GM18526 (cell line): Measurements from ENCODE around the gene OR2Z1.

Experiments used
- POLR2A ChIP-seq: IDR thresholded peaks from 3 replicates; pipeline ENCODE4 v1.6.1; 2011; ENCODE audit not compliant: insufficient read length; ENCODE audit errors: extremely low read depth

OR2Z1 gene

DNA sequence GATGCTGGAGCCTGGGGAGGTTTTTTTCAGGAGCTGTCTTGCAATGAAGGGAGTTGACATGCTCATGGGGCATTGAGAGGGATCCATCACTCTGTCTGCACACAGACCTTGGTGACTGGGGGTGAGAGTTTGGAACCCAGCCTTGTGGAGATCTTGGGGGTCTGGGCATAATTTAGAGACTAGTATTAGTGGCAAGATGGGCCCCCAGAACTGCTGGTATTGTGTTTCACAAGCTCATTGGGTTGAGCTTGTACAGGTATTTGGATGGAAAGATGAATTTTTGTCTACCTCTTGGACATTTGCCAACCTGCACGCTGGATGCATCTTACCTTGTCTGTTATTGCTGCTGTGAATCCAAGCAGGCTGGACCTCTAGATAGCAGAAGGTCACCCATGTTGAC lies at the start of gene OR2Z1:
Gene OR2Z1, plus strand, starts transcription at position 301 of the 400 bp plus-strand sequence. CDS start 9,395 bp downstream, outside the sequence.
- no peak for TF ChIP-seq POLR2A

GRCh38 chr19:8673276-8673891 lies 48.0 kb upstream of the OR2Z1 start:
- TF ChIP-seq POLR2A = no peak

DNA sequence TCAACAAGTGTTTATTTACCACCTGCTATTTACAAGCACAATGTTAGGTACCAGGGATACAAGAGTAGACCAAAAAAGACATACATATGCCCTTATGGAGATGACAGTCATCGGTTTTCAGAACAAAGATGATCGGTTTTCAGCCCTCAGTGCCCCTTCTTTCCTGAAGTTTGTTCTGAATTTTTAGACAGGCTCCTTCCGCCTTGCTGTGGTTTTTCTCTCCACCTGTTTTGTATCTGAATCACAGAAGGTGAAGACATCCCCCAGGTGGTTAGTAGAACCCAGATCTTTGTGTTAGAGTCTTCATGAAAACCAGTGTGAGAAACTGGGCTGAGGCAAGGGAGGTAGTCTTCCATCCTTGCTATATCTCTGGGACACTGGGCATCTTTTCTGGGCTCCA lies 46.4 kb upstream of the OR2Z1 start:
- no peak for TF ChIP-seq POLR2A

- TF ChIP-seq POLR2A = no peak
Measured at GRCh38 chr19:8678244-8678807, 43.1 kb upstream of the OR2Z1 start.

DNA sequence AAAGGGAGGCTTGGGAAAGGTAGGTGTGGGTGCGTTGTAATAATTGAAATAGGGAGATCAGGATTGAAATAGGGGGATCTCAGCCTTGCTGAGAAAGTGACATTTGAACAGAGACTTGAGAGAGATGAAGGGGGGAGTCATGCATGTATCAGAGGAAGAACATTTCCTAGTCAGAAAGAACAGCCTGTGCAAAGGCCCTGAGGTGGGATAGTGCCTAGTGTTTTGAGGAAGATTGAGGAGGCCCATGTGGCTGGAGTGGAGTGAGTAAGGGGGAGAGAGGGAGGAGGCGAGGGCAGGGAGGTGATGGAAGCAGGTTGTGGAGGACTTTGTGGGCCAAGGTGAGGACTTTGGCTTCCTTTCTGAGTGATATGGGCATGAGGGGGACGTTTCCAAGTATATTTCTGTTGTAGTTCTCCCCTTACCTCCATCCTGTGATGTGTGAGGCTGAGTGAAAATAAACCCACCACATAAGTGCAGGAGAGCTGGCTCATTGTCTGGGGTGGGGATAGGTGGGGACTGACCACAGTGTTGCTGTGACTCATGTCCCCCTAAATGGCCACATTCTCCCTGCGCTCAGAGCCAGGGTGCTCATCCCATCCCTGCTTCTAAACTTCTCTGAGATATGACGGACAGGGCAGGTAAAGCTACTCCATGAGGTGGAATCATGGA lies 40.6 kb upstream of the OR2Z1 start:
- TF ChIP-seq POLR2A = no peak

GRCh38 chr19:8681345-8682029 lies 39.9 kb upstream of the OR2Z1 start:
- no peak for TF ChIP-seq POLR2A

- TF ChIP-seq POLR2A = no peak
Measured at GRCh38 chr19:8682472-8682871, 39.0 kb upstream of the OR2Z1 start.

GRCh38 chr19:8682931-8683330 lies 38.5 kb upstream of the OR2Z1 start:
- TF ChIP-seq POLR2A = no peak

DNA sequence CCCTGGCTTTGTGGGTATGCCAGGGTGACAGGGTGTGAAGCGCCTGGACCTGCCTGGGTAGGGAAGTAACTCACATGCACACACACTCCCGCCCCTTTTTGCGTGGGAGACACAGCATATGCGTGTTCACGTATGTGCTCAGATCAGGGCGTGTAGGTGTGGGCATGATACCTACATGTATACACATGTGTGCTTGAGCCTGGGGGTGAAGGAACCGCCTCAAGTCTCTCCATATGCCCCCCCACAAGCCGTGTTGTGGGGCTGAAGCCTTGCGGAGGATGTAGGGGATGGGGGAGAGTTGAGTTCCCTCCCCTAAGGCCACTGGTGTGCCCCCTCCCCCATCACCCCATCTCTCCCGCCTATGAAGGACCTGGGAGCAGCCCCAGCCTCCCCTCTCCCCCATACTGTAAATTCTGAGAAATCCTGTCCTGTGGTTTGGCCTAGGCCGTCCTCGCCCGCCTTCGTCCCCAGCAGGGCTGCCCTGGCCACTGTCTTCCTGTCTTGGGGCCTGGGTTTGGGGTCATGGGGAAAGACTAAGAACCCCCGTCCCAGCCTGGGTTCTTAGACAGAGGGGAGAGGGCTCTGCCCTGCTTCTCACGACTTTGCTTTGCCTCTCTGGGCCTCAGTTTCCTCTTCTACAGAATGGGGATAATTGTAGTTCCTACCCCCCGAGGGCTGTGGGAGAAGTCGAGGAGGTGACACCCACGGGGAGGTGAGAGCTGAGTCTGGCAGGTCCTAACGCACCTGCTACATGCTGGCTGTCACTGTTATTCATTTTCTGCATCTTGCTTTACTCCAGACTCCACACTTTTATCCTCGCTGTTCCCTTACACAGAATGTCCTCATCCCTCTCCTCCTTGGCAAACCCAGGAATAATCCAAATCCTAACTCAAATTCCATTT lies 37.2 kb upstream of the OR2Z1 start:
- TF ChIP-seq POLR2A = no peak

GRCh38 chr19:8686549-8686948 lies 34.9 kb upstream of the OR2Z1 start:
- no peak for TF ChIP-seq POLR2A

DNA sequence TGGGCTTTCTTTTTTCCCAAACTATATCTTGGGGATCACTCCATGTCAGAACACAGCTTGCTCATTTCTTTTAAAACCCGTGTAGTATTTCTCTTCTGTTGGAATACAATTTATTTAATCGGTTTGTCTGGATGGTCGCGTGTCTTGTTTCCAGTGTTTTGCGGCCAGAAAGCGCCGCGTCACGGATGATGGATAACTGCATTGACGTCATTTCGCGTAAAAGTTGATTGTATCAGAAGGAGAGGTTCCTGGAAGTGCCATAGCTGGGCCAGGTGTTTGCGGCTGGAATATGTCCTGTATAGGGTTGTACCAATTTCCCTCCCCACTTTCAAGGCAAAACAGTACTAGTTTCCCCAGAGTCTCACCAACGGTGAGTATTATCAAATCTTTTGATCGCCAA lies 32.5 kb upstream of the OR2Z1 start:
- no peak for TF ChIP-seq POLR2A

- TF ChIP-seq POLR2A = no peak
Measured at GRCh38 chr19:8690753-8691539, 30.5 kb upstream of the OR2Z1 start.

DNA sequence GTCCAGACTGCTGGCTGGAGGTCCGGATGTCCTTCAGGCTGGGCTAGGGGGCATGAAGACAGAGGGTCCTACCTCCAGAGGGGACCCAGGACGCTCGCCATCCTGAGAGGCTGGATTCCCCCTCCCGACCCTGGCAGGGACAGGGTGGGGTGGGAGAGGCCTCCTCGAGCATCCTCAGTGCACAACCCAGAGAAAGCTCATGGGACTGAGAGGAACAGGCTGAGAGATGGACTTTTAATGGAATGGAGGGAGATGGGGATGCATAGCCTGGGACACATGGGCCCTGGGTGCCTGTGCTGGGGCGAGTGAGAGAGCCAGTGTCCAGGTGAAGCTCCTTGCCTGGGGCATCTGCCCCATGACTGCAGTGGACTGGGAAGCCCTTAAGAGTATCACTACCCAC lies 25.9 kb upstream of the OR2Z1 start:
- TF ChIP-seq POLR2A = no peak

DNA sequence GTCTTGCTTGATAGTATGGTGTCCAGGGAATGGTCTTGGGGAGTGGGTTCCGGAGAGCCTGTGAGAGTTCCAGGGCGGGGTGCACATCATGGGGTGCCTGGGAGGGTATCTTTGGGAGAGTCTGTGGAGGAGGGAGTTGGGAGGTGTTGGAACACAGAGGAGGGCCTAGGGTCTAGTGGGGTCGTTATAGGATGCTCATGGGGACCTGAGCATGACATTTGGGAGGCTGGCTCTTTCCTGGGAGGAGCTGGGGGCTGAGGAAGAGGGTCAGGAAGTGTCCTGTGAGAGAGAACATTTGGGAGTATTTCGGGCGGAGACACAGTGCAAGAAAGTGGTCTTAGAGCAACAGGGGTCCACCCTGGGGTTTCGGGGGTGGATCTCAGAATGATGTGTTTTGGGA lies 25.5 kb upstream of the OR2Z1 start:
- TF ChIP-seq POLR2A = no peak
